Suprapubic skin (tissue), 4 donors: Measurements from ENCODE around the gene PHF3. TPM values are rescaled to one million over a fixed set of nuclear protein-coding genes. Genes with fewer than 3 reads are reported as not detected.

Source experiments
- DNase-seq, 2 donors: peaks; one replicate each; pipeline ENCODE4 v3.0.0-alpha.2; 2019; ENCODE audit warnings: low spot score in 2 of 2
- H3K27ac ChIP-seq: fragments of 200-600 bp; sonication (generic); one replicate; pipeline ENCODE4 v1.5.1; 2019
- H3K27me3 ChIP-seq: fragments of 200-600 bp; sonication (generic); one replicate; pipeline ENCODE4 v1.5.1; 2019
- H3K36me3 ChIP-seq: fragments of 200-600 bp; sonication (generic); one replicate; pipeline ENCODE4 v1.5.1; 2019
- H3K4me1 ChIP-seq: fragments of 200-600 bp; sonication (generic); one replicate; pipeline ENCODE4 v1.5.1; 2019
- H3K4me3 ChIP-seq: fragments of 200-600 bp; sonication (generic); one replicate; pipeline ENCODE4 v1.5.1; 2019; ENCODE audit warnings: mild to moderate bottlenecking
- H3K9me3 ChIP-seq: fragments of 200-600 bp; sonication (generic); one replicate; pipeline ENCODE4 v1.5.1; 2019
- CTCF ChIP-seq, 2 donors: fragments of 200-600 bp in 1 of 2; fragments of 450-650 bp in 1 of 2; sonication (generic) in 1 of 2; IDR thresholded peaks; one replicate each; pipeline ENCODE4 v1.5.1; 2016 to 2019; ENCODE audit warnings: antibody characterized with exemption in 2 of 2, mild to moderate bottlenecking in 1 of 2, moderate library complexity in 1 of 2
- EP300 ChIP-seq: sonication (generic); formaldehyde crosslinking; IDR thresholded peaks from one replicate; pipeline ENCODE4 v1.6.1; 2017; ENCODE audit warnings: antibody characterized with exemption
- POLR2A ChIP-seq, 2 donors: fragments of 450-650 bp; IDR thresholded peaks; one replicate each; pipeline ENCODE4 v1.6.1; 2017; ENCODE audit warnings: antibody characterized with exemption in 2 of 2, mild to moderate bottlenecking in 2 of 2, moderate library complexity in 2 of 2
- POLR2AphosphoS5 ChIP-seq, 3 donors: sonication (generic); formaldehyde crosslinking; IDR thresholded peaks; one replicate each; pipeline ENCODE4 v1.6.1; 2017; ENCODE audit warnings: antibody characterized with exemption in 3 of 3
- WGBS: methylation state at CpG from one replicate; pipeline ENCODE4 v1.1.5; 2018; 5-methylcytosine and 5-hydroxymethylcytosine counted together
- total RNA-seq, 4 donors: library from RNA; depleted of rRNA; stranded (reverse); fragments of >200 nt; gene quantifications; one replicate each; pipeline ENCODE4 v1.1.0, GENCODE V29; 2016

Gene PHF3
- total RNA-seq, 4 donors from 2014 or later, result 38.1 to 98.5 (median 49.3) TPM

GRCh38 chr6:63706630-63707029 lies 71.0 kb downstream of the PHF3 start:
- Histone ChIP-seq H3K4me1 (no peaks in the 10 kb centered on the region), H3K9me3 (no peaks in the 10 kb centered on the region), H3K27me3 (no peaks in the 10 kb centered on the region), H3K4me3 (no peak overlapping the region), H3K36me3 (peaks cover 81% of the 10 kb centered on the region), H3K27ac (no peak overlapping the region)
- no peak for TF ChIP-seq CTCF (IDR thresholded peaks at IDR 0.05)
- no peak for TF ChIP-seq POLR2AphosphoS5 (IDR thresholded peaks at IDR 0.05)
- no peak for TF ChIP-seq EP300
- TF ChIP-seq POLR2A (IDR thresholded peaks at IDR 0.05), result no peak
- WGBS, result 70% methylated on average over 2 of the region's 2 CpGs
- DNase-seq, result no peak

GRCh38 chr6:63708631-63709030 lies 73.0 kb downstream of the PHF3 start:
- TF ChIP-seq POLR2AphosphoS5 (IDR thresholded peaks at IDR 0.05) (no peak), POLR2A (IDR thresholded peaks at IDR 0.05) (no peak), CTCF (IDR thresholded peaks at IDR 0.05) (no peak), EP300 (no peak)
- H3K4me1 ChIP-seq, result no peaks in the 10 kb centered on the region
- H3K27ac ChIP-seq, result no peak overlapping the region
- H3K36me3 ChIP-seq, result peaks cover 81% of the 10 kb centered on the region
- DNase-seq, result no peak
- H3K27me3 ChIP-seq, result no peaks in the 10 kb centered on the region
- no peak overlapping the region for H3K4me3 ChIP-seq
- no peaks in the 10 kb centered on the region for H3K9me3 ChIP-seq
- 88% methylated on average over 1 of the region's 1 CpG for WGBS

GRCh38 chr6:63709148-63709547 lies 73.5 kb downstream of the PHF3 start:
- H3K36me3 ChIP-seq, result peaks cover 76% of the 10 kb centered on the region
- TF ChIP-seq EP300, result no peak
- no peak for TF ChIP-seq POLR2A (IDR thresholded peaks at IDR 0.05)
- no peak for TF ChIP-seq POLR2AphosphoS5 (IDR thresholded peaks at IDR 0.05)
- TF ChIP-seq CTCF (IDR thresholded peaks at IDR 0.05), result no peak

GRCh38 chr6:63713332-63713731 lies 77.7 kb downstream of the PHF3 start:
- 94% methylated on average over 6 of the region's 6 CpGs for WGBS
- no peak for DNase-seq
- peaks cover 43% of the 10 kb centered on the region for H3K36me3 ChIP-seq
- H3K4me3 ChIP-seq, result no peak overlapping the region
- no peaks in the 10 kb centered on the region for H3K9me3 ChIP-seq
- H3K27me3 ChIP-seq, result no peaks in the 10 kb centered on the region
- TF ChIP-seq CTCF (IDR thresholded peaks at IDR 0.05) (no peak), POLR2A (IDR thresholded peaks at IDR 0.05) (no peak), POLR2AphosphoS5 (IDR thresholded peaks at IDR 0.05) (no peak), EP300 (no peak)
- H3K4me1 ChIP-seq, result no peaks in the 10 kb centered on the region
- no peak overlapping the region for H3K27ac ChIP-seq

More at GRCh38 chr6:63709148-63709547, 73.5 kb downstream of the PHF3 start:
- Histone ChIP-seq H3K4me1 (no peaks in the 10 kb centered on the region), H3K9me3 (no peaks in the 10 kb centered on the region), H3K4me3 (no peak overlapping the region), H3K27me3 (no peaks in the 10 kb centered on the region), H3K27ac (no peak overlapping the region)
- no peak for DNase-seq

GRCh38 chr6:63714091-63714490 lies 78.5 kb downstream of the PHF3 start:
- no peak for DNase-seq
- peaks cover 42% of the 10 kb centered on the region for H3K36me3 ChIP-seq
- no peaks in the 10 kb centered on the region for H3K4me1 ChIP-seq
- no peaks in the 10 kb centered on the region for H3K9me3 ChIP-seq
- H3K27me3 ChIP-seq, result no peaks in the 10 kb centered on the region
- TF ChIP-seq POLR2AphosphoS5 (IDR thresholded peaks at IDR 0.05) (no peak), EP300 (no peak), CTCF (IDR thresholded peaks at IDR 0.05) (no peak), POLR2A (IDR thresholded peaks at IDR 0.05) (no peak)
- no peak overlapping the region for H3K27ac ChIP-seq
- H3K4me3 ChIP-seq, result no peak overlapping the region
